HG02970 (cell line): ENCODE measurements around the gene TTLL10.

Experiments used
- ATAC-seq: cut with Tn5 transposase; IDR thresholded peaks from one replicate; pipeline ENCODE4 v1.9.1; 2021; ENCODE audit warnings: mild to moderate bottlenecking, moderate library complexity, moderate number of reproducible peaks; ENCODE audit not compliant: unreplicated experiment, low FRiP score

Gene TTLL10

GRCh38 chr1:1173793-1174415, at the start of gene TTLL10:
Gene TTLL10 (plus strand): TSS chr1:1173880. CDS start chr1:1179216, 5,336 bp downstream.
- no peak for ATAC-seq

- ATAC-seq: no peak
Observed at GRCh38 chr1:1124508-1124785, 49.2 kb upstream of the TTLL10 start.

GRCh38 chr1:1124786-1125642, 48.7 kb upstream of the TTLL10 start:
- ATAC-seq: no peak

GRCh38 chr1:1125945-1126344, 47.7 kb upstream of the TTLL10 start:
- no peak for ATAC-seq

- no peak for ATAC-seq
Observed at GRCh38 chr1:1127551-1128451, 45.9 kb upstream of the TTLL10 start.

- no peak for ATAC-seq
Observed at GRCh38 chr1:1128454-1129139, 45.1 kb upstream of the TTLL10 start.

GRCh38 chr1:1129381-1129821, 44.3 kb upstream of the TTLL10 start:
- no peak for ATAC-seq

- ATAC-seq: no peak
Observed at GRCh38 chr1:1130206-1131120, 43.2 kb upstream of the TTLL10 start.

- no peak for ATAC-seq
Observed at GRCh38 chr1:1132042-1132950, 41.4 kb upstream of the TTLL10 start.

- no peak for ATAC-seq
Observed at GRCh38 chr1:1132956-1133750, 40.5 kb upstream of the TTLL10 start.

- ATAC-seq: no peak
Observed at GRCh38 chr1:1134300-1134970, 39.2 kb upstream of the TTLL10 start.

GRCh38 chr1:1135339-1136136, 38.1 kb upstream of the TTLL10 start:
- no peak for ATAC-seq

GRCh38 chr1:1136547-1137230, 37.0 kb upstream of the TTLL10 start:
- no peak for ATAC-seq

- no peak for ATAC-seq
Observed at GRCh38 chr1:1137256-1138045, 36.2 kb upstream of the TTLL10 start.

- ATAC-seq: no peak
Observed at GRCh38 chr1:1140673-1141072, 33.0 kb upstream of the TTLL10 start.
